Fibroblast of mammary gland (primary cell): ENCODE data around the gene LASP1.
A peak's percentile ranks its signal among the peaks of the same experiment; 100 is the strongest.

Source experiments
- DNase-seq: peaks from one replicate; pipeline ENCODE4 v3.0.0-alpha.2; 2010; ENCODE audit warnings: low read depth
- H3K4me3 ChIP-seq: 2 replicates; pipeline ENCODE4 v1.5.1; 2011; ENCODE audit warnings: low read depth, mild to moderate bottlenecking, low read length, moderate library complexity; ENCODE audit not compliant: control insufficient read depth
- TF ChIP-seq, protein P1 (sequence below): conservative IDR thresholded peaks from 2 replicates; pipeline ENCODE4 v1.5.1; 2011; ENCODE audit warnings: low read depth, low read length, inconsistent platforms; ENCODE audit not compliant: control insufficient read depth, insufficient read depth

LASP1 gene

DNA sequence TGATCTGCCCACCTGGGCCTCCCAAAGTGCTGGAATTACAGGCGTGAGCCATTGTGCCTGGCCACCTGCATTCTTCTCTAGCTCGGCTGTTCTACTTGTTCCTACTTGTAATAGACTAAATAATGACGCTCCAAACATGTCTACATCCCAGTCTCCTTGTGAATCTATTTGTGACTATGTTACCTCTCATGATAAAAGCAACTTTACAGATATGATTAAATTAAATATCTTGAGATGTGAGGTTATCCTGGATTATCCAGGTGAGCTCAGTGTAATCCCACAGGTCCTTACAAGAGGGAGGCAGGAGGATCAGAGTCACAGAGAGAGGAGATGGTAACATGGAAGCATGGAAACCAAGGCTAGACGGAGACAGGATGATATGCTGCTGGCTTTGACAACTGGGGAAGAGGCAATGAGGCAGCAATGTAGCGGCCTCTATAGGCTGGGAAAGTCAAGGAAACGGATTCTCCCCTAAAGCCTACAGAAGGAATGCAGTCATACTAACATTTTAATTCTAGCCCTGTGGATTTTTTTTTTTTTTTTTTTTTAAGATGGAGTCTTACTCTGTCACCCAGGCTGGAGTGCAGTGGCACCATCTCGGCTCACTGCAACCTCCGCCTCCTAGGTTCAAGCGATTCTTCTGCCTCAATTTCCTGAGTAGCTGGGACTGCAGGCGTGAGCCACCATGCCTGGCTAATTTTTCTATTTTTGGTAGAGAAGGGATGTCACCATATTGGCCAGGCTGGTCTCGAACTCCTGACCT, 5.0 kb upstream of the LASP1 start:
- peak; percentile 59 for DNase-seq
- H3K4me3 ChIP-seq, result no peak overlapping the region
- TF ChIP-seq, protein P1, sequence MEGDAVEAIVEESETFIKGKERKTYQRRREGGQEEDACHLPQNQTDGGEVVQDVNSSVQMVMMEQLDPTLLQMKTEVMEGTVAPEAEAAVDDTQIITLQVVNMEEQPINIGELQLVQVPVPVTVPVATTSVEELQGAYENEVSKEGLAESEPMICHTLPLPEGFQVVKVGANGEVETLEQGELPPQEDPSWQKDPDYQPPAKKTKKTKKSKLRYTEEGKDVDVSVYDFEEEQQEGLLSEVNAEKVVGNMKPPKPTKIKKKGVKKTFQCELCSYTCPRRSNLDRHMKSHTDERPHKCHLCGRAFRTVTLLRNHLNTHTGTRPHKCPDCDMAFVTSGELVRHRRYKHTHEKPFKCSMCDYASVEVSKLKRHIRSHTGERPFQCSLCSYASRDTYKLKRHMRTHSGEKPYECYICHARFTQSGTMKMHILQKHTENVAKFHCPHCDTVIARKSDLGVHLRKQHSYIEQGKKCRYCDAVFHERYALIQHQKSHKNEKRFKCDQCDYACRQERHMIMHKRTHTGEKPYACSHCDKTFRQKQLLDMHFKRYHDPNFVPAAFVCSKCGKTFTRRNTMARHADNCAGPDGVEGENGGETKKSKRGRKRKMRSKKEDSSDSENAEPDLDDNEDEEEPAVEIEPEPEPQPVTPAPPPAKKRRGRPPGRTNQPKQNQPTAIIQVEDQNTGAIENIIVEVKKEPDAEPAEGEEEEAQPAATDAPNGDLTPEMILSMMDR, result peak; percentile 51

DNA sequence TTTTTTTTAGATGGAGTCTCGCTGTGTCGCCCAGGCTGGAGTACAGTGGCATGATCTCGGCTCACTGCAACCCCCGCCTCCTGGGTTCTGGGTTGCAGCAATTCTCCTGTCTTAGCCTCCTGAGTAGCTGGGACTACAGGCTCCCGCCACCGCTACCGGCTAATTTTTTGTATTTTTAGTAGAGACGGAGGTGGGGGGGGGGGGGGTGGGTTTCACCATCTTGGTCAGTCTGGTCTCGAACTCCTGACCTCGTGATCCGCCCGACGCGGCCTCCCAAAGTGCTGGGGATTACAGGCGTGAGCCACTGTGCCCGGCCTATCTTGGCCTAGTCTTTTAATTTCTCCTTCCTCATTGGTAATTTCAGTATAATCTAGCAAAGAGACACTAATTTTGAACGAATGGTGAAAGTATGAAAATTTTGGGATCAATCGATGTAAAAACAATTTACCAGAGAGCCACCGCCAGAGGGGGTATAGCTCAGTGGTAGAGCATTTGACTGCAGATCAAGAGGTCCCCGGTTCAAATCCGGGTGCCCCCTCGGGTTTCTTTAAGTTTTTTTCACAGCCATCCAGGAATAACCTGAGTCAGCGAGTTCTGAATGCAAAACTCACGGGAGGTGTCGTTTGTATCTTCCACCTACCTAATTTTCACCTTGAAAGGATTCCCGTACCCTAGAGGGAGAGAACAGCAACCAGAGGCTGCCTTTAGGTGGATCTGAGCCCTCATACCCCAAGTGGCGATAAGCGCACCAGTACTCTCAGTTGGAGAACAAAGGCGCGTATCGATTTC, 2.5 kb upstream of the LASP1 start:
- H3K4me3 ChIP-seq, result peak overlapping the region; percentile 82
- peak; percentile 78 for DNase-seq
- TF ChIP-seq, protein P1, result peak; percentile 7

DNA sequence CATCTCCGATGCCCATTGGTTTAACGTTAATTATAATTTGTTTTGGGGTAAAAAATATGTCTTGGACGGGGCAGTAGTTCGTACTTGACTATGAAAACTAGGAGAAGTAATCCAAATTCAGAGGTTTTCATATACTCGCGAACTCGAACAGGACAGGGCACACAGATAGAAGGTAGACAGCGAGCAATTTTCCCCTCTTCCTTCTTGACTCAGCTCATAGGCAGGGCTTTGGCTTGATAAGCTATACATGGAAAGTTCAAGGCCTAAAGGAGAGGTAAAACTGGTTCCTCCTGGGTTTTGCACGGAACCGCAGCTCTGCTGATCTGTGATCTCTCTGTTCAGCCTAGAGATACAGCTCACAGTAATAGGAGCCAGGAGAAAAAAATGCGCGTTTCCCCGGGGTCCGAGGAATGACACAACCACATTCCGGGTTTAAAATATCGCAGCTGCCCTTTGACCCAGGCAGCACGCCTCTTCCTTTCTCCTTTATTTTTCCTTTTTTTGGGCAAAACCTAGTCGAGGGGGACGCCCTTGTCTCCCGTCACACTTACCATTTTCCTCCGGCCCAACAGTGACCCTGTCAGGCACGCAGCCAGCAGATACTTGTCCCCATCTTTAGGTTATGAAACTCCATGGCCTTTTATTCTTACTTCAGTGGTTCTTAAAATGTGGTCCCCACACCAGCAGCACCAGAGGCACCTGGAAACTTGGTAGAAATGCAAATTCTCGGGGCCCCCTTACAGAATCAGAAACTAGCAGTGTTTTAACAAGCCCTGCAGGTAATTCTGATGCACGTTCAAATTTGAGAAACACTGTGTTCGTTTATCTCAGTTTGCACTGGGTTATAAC, 1.7 kb upstream of the LASP1 start:
- TF ChIP-seq, protein P1, result no peak
- H3K4me3 ChIP-seq, result peak overlapping the region; percentile 82
- peak; percentile 72 for DNase-seq

DNA sequence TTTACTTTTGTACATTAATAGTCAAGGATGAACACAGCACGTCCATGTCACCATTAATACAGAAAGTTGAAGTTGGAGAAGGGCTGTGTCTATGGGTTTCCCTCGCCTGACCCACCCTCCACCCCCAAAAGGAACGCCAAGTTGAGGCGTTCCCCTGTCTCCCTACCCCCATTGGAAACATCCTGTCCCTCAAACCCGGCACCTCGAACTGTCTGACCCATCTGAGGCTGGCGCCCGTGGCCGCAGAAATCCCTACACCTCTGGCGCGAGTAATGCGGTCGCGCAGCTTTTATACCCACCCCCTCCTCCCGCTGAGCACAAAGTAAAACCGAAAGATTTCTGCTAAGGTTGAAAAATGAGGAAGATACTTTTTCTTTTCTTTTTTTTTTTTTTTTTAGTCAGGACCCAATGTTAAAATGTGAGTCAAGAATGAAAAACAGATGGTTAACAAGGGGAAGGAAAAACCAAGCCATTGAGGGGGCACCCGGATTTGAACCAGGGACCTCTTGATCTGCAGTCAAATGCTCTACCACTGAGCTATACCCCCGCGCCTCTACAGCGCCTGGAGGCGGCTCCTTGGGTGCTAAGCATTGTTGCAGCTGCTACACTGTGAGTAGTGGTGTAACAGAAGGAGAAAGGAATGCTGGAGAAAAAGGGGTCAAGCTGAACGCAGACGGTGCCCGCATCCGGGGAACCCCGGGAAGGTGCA, 887 bp upstream of the LASP1 start:
- TF ChIP-seq, protein P1, result peak; percentile 9
- DNase-seq, result peak; percentile 88
- H3K4me3 ChIP-seq, result peak overlapping the region; percentile 82

DNA sequence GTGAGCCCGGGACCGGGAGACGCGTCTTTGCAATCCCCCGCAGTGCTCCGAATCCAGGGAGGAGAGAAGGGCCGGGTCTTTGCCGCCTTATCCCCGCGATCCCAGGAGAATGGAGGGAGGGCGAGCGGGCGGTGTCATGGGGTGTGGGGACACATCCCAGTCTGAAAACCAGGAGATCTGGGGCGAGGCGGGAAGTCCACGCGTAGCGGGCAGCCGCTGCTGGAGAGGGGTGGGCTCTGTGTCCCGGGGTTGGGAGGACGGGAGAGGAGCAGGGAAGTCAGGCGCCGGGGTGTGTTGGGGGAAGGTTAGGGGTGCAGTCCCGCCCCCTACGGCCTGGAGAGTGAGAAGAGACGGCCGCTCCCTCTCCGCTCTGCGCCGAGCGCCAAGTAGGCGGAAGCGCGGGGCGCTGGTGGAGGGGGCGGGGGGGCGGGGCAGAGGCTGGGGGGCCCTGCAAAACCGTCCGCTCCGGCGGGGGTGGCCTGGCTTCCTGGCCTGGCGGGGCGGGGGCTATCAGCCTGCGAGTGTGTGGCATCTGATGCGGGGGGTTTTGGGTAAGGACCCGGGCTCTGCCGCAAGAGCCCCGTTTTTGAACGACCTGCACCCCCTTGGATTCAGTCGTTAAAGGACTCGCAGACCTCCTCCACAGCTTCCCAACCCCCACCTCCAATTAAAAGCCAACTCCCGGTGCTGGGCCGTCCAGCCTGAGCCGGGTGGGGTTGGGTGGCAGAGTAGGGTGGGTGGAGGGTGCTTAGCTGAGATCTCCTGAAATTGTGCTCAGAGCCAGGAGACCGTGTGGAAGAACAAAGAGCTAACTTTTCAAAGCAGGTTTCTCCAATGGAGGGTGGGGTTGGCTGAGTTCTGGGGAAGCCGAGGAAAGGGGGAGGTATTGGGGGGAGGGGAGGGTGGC, 654 bp downstream of the LASP1 start:
- TF ChIP-seq, protein P1, result no peak
- DNase-seq, result peak; percentile 53
- peak overlapping the region; percentile 97 for H3K4me3 ChIP-seq
